DOHH2 (cell line): Measurements from ENCODE around the gene EXOSC5.

ENCODE experiments used
- CTCF ChIP-seq: fragments of 200-600 bp; sonication (generic); IDR thresholded peaks from one replicate; pipeline ENCODE4 v1.5.1; 2014; ENCODE audit warnings: antibody characterized with exemption, mild to moderate bottlenecking, low read depth, low read length; ENCODE audit not compliant: poor library complexity, severe bottlenecking
- EZH2phosphoT487 ChIP-seq: fragments of 200-600 bp; sonication (generic); IDR thresholded peaks from 2 replicates; pipeline ENCODE4 v1.6.1; 2017; ENCODE audit warnings: borderline replicate concordance, mild to moderate bottlenecking, antibody characterized with exemption, low read length, moderate library complexity, mixed read lengths

- no peak for TF ChIP-seq CTCF
- no peak for TF ChIP-seq EZH2phosphoT487
Observed at GRCh38 chr19:41344162-41344561, 53.0 kb downstream of the EXOSC5 start.
